ENCODE data around the gene SAP30BP.

SAP30BP gene

GRCh38 chr17:75750661-75751423 is 83.7 kb downstream of the SAP30BP start:
- TF ChIP-seq CTCF (IDR thresholded peaks at IDR 0.05; ENCODE audit: unreplicated experiment in 3 of 3) = no peak
- no peaks in the 10 kb centered on the region for H3K36me3 Mint-ChIP-seq (ENCODE audit: low read depth)

GRCh38 chr17:75751676-75752404 is 84.7 kb downstream of the SAP30BP start:
- Mint-ChIP-seq H3K9me3 (no peaks in the 10 kb centered on the region), H3K27ac (no peak overlapping the region), H3K4me1 (peaks cover 6% of the 10 kb centered on the region), H3K36me3 (ENCODE audit: low read depth) (no peaks in the 10 kb centered on the region), H3K27me3 (ENCODE audit: low read depth) (no peaks in the 10 kb centered on the region), H3K4me3 (no peak overlapping the region)
- TF ChIP-seq CTCF (IDR thresholded peaks at IDR 0.05; ENCODE audit: unreplicated experiment in 3 of 3) = no peak

More at GRCh38 chr17:75750661-75751423, 83.7 kb downstream of the SAP30BP start:
- Mint-ChIP-seq H3K4me1 (peaks cover 6% of the 10 kb centered on the region), H3K27me3 (ENCODE audit: low read depth) (no peaks in the 10 kb centered on the region), H3K27ac (no peak overlapping the region), H3K9me3 (no peaks in the 10 kb centered on the region), H3K4me3 (no peak overlapping the region)

GRCh38 chr17:75752405-75752709 is 85.2 kb downstream of the SAP30BP start:
- H3K27me3 Mint-ChIP-seq (ENCODE audit: low read depth) = no peaks in the 10 kb centered on the region
- H3K9me3 Mint-ChIP-seq = no peaks in the 10 kb centered on the region
- peaks cover 6% of the 10 kb centered on the region for H3K4me1 Mint-ChIP-seq
- H3K27ac Mint-ChIP-seq = peak overlapping the region in 1 of 3 experiments; percentile 61
- H3K36me3 Mint-ChIP-seq (ENCODE audit: low read depth) = no peaks in the 10 kb centered on the region
- H3K4me3 Mint-ChIP-seq = peak overlapping the region; percentile 12 to 60 (median 58)
- TF ChIP-seq CTCF (IDR thresholded peaks at IDR 0.05; ENCODE audit: unreplicated experiment in 3 of 3) = no peak

- Mint-ChIP-seq H3K36me3 (ENCODE audit: low read depth) (no peaks in the 10 kb centered on the region), H3K4me1 (peaks cover 6% of the 10 kb centered on the region), H3K27ac (no peak overlapping the region), H3K27me3 (ENCODE audit: low read depth) (no peaks in the 10 kb centered on the region), H3K9me3 (no peaks in the 10 kb centered on the region), H3K4me3 (peak overlapping the region in 2 of 3 experiments; percentile 19 to 53)
- no peak for TF ChIP-seq CTCF (IDR thresholded peaks at IDR 0.05; ENCODE audit: unreplicated experiment in 3 of 3)
Measured at GRCh38 chr17:75752802-75753513, 85.8 kb downstream of the SAP30BP start.

- peaks cover 6% of the 10 kb centered on the region for H3K4me1 Mint-ChIP-seq
- H3K9me3 Mint-ChIP-seq = no peaks in the 10 kb centered on the region
- peak; percentile 52 to 66 (median 56) for TF ChIP-seq CTCF (IDR thresholded peaks at IDR 0.05; ENCODE audit: unreplicated experiment in 3 of 3)
- H3K27me3 Mint-ChIP-seq (ENCODE audit: low read depth) = no peaks in the 10 kb centered on the region
- H3K4me3 Mint-ChIP-seq = peak overlapping the region in 1 of 3 experiments; percentile 19
- H3K36me3 Mint-ChIP-seq (ENCODE audit: low read depth) = no peaks in the 10 kb centered on the region
- H3K27ac Mint-ChIP-seq = no peak overlapping the region
Measured at GRCh38 chr17:75753514-75754377, 86.6 kb downstream of the SAP30BP start.

All from nephron (organoid).